IPS-NIHi11 (cell line): ENCODE data around the gene RNASE9.
"Not testable (repeated sequence)": the region's sequence is repeated elsewhere in the genome, so short reads cannot be mapped to it uniquely, and the experiment has no call there.

Source experiments
- DNase-seq: peaks from one replicate; pipeline ENCODE4 v3.0.0; 2012; ENCODE audit warnings: mixed read lengths, low spot score

The RNASE9 gene

GRCh38 chr14:20516921-20517320 lies 43.9 kb downstream of the RNASE9 start:
- DNase-seq = no peak

DNA sequence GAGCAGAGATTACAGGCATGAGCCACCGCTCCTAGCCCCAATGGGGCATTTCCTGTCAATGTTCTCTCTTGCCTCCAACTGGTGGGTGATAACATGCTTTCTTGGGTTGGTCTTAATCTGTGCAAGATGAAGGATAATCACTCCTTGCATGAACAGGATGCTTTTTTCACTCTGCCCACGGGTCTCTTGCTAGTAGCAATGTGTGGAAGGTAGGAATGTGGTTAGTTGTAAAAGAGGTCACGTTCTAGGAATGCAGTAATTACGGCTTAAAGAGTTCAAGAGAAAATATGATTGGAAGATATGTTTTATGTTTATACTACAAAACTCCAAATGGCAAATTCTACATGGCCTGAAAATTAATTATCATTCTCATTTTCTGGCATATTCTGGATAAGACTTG lies 45.0 kb downstream of the RNASE9 start:
- DNase-seq = no peak

DNA sequence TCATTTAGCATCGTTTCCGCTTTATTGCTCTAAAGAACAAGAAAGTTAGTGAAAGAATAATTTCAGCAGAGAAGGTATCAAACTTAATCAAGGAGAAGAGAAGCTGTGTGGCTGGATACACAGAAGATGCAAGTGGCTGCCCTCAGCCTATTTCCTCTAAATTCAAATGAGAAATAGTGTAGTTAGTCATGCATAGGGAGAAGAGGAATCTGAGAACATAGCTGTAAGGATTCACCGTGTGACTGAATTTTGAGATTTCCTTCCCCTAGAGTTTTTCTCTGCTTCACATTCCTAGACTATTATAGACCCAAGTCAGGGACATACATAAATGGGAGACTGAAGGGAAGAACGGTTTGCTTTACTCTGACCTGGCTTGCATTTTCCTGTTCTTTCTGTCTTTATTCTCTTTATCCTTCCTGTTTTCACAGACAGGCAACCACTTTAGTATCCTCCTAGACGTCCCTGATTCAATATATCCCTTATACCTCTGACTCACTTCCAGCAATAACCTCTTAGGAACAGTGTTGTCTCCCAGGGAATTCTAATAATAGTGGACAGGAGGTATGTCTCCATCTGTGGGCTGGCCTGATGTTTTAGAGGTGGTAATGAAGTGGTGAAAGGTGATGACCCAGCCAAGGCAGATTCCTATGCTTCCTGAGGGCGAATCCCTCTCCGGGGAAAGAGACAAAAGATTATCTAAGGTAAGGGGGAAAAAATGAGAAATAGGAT lies 48.5 kb downstream of the RNASE9 start:
- DNase-seq = no peak

DNA sequence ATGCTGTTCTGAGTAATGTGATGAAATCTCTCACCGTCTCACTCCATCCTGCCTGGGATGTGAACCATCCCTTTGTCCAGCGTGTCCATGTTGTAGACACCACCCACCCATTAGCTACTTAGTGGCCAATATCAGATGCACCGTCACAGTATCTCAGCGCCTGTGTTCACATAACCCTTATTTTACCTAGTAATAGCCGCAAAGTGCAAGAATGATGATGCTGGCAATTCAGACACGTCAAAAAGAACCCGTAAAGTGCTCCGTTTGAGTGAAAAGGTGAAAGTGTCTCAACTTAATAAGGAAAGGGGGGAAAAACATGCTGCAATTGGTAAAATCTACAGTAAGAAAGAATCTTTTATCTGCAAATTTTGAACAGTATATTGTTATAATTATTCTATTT lies 52.5 kb downstream of the RNASE9 start:
- DNase-seq = no peak

- not testable (repeated sequence) for DNase-seq
Observed at GRCh38 chr14:20507537-20507936, 53.3 kb downstream of the RNASE9 start.

GRCh38 chr14:20506752-20507151 lies 54.1 kb downstream of the RNASE9 start:
- DNase-seq = not testable (repeated sequence)

GRCh38 chr14:20506276-20506675 lies 54.6 kb downstream of the RNASE9 start:
- DNase-seq = not testable (repeated sequence)
